Measurements from ENCODE around the gene BSPRY. TPM values are rescaled to one million over a fixed set of nuclear protein-coding genes. Genes with fewer than 3 reads are reported as not detected.

The BSPRY gene
- total and polyA plus RNA-seq, 2 of the 13 experiments (the other 11 are each of a cell fraction or from before 2014, with no cell fraction given), result 0.09 to 0.26 TPM

- TF ChIP-seq MIER2 (CRISPR knock-in tag; IDR thresholded peaks at IDR 0.05) (peak; percentile 77; the same call in 1 of the 2 replicates), ZFX (CRISPR knock-in tag; IDR thresholded peaks at IDR 0.05; ENCODE audit: low read depth) (peak; percentile 90), TCF7 (IDR thresholded peaks at IDR 0.05; ENCODE audit: low read depth) (no peak), ZNF512 (CRISPR knock-in tag; IDR thresholded peaks at IDR 0.05) (no peak), RELA (CRISPR knock-in tag; IDR thresholded peaks at IDR 0.05) (no peak), HNRNPH1 (optimal IDR thresholded peaks at IDR 0.05; ENCODE audit: low read depth, low read length) (no peak), JUND (CRISPR knock-in tag; IDR thresholded peaks at IDR 0.05) (peak; percentile 54; the same call in 1 of the 2 replicates), TBL1XR1 (IDR thresholded peaks at IDR 0.05; ENCODE audit: borderline replicate concordance, low read length, partially characterized antibody) (no peak), ZNF34 (CRISPR knock-in tag; IDR thresholded peaks at IDR 0.05; ENCODE audit: borderline replicate concordance) (no peak), TMF1 (CRISPR knock-in tag; IDR thresholded peaks at IDR 0.05; ENCODE audit: low read depth) (no peak; the same call in 1 of the 2 replicates), KAT7 (CRISPR knock-in tag; IDR thresholded peaks at IDR 0.05; ENCODE audit: borderline replicate concordance) (peak; percentile 79; the same call in 1 of the 2 replicates), ZFP62 (CRISPR knock-in tag; IDR thresholded peaks at IDR 0.05) (no peak), SNAPC2 (CRISPR knock-in tag; IDR thresholded peaks at IDR 0.05) (0 out of 2 replicates have a peak, but pooled peaks have one; percentile 30), RBM39 (IDR thresholded peaks at IDR 0.05; ENCODE audit: low read depth, low read length, poor library complexity, severe bottlenecking) (peak; percentile 82), RFXAP (CRISPR knock-in tag; IDR thresholded peaks at IDR 0.05; ENCODE audit: borderline replicate concordance) (peak; percentile 93), ZFP36L2 (CRISPR knock-in tag; IDR thresholded peaks at IDR 0.05) (no peak), ZSCAN12 (CRISPR knock-in tag; IDR thresholded peaks at IDR 0.05) (0 out of 2 replicates have a peak, but pooled peaks have one; percentile 33)
- TF ChIP-seq, protein P1, sequence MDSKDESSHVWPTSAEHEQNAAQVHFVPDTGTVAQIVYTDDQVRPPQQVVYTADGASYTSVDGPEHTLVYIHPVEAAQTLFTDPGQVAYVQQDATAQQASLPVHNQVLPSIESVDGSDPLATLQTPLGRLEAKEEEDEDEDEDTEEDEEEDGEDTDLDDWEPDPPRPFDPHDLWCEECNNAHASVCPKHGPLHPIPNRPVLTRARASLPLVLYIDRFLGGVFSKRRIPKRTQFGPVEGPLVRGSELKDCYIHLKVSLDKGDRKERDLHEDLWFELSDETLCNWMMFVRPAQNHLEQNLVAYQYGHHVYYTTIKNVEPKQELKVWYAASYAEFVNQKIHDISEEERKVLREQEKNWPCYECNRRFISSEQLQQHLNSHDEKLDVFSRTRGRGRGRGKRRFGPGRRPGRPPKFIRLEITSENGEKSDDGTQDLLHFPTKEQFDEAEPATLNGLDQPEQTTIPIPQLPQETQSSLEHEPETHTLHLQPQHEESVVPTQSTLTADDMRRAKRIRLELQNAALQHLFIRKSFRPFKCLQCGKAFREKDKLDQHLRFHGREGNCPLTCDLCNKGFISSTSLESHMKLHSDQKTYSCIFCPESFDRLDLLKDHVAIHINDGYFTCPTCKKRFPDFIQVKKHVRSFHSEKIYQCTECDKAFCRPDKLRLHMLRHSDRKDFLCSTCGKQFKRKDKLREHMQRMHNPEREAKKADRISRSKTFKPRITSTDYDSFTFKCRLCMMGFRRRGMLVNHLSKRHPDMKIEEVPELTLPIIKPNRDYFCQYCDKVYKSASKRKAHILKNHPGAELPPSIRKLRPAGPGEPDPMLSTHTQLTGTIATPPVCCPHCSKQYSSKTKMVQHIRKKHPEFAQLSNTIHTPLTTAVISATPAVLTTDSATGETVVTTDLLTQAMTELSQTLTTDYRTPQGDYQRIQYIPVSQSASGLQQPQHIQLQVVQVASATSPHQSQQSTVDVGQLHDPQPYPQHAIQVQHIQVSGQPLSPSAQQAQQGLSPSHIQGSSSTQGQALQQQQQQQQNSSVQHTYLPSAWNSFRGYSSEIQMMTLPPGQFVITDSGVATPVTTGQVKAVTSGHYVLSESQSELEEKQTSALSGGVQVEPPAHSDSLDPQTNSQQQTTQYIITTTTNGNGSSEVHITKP (CRISPR knock-in tag; IDR thresholded peaks at IDR 0.05; ENCODE audit: low read depth), result peak; percentile 79
- TF ChIP-seq, protein P2, sequence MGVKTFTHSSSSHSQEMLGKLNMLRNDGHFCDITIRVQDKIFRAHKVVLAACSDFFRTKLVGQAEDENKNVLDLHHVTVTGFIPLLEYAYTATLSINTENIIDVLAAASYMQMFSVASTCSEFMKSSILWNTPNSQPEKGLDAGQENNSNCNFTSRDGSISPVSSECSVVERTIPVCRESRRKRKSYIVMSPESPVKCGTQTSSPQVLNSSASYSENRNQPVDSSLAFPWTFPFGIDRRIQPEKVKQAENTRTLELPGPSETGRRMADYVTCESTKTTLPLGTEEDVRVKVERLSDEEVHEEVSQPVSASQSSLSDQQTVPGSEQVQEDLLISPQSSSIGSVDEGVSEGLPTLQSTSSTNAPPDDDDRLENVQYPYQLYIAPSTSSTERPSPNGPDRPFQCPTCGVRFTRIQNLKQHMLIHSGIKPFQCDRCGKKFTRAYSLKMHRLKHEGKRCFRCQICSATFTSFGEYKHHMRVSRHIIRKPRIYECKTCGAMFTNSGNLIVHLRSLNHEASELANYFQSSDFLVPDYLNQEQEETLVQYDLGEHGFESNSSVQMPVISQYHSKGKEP (CRISPR knock-in tag; IDR thresholded peaks at IDR 0.05), result 0 out of 2 replicates have a peak, but pooled peaks have one; percentile 60
- TF ChIP-seq, protein P3, sequence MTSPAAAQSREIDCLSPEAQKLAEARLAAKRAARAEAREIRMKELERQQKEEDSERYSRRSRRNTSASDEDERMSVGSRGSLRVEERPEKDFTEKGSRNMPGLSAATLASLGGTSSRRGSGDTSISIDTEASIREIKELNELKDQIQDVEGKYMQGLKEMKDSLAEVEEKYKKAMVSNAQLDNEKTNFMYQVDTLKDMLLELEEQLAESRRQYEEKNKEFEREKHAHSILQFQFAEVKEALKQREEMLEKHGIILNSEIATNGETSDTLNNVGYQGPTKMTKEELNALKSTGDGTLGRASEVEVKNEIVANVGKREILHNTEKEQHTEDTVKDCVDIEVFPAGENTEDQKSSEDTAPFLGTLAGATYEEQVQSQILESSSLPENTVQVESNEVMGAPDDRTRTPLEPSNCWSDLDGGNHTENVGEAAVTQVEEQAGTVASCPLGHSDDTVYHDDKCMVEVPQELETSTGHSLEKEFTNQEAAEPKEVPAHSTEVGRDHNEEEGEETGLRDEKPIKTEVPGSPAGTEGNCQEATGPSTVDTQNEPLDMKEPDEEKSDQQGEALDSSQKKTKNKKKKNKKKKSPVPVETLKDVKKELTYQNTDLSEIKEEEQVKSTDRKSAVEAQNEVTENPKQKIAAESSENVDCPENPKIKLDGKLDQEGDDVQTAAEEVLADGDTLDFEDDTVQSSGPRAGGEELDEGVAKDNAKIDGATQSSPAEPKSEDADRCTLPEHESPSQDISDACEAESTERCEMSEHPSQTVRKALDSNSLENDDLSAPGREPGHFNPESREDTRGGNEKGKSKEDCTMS (CRISPR knock-in tag; conservative IDR thresholded peaks at IDR 0.05), result 0 out of 2 replicates have a peak, but pooled peaks have one; percentile 70
These were observed 9.2 kb upstream of the BSPRY start, which contains the start of gene WDR31 (continued) for GRCh38 chr9:113340011-113340699.
